Testis (tissue), 2 donors: ENCODE results near the gene SPON1.

Experiments
- CTCF ChIP-seq, 3 experiments: fragments of 450-650 bp in 2 of 3; fragments of 200-600 bp in 1 of 3; sonication (generic) in 1 of 3; IDR thresholded peaks; one replicate each; pipeline ENCODE4 v1.5.1; 2016 to 2019; ENCODE audit warnings: antibody characterized with exemption in 3 of 3, mild to moderate bottlenecking in 2 of 3, moderate library complexity in 1 of 3
- POLR2A ChIP-seq: fragments of 450-650 bp; IDR thresholded peaks from one replicate; pipeline ENCODE4 v1.6.1; 2017; ENCODE audit warnings: antibody characterized with exemption, mild to moderate bottlenecking, moderate library complexity

GRCh38 chr11:14029440-14029839, 66.9 kb downstream of the SPON1 start:
- TF ChIP-seq POLR2A, result no peak
- no peak for TF ChIP-seq CTCF (IDR thresholded peaks at IDR 0.05)
